HG03457 (cell line): ENCODE results near the gene ARSJ.
"Not testable (repeated sequence)": the region's sequence is repeated elsewhere in the genome, so short reads cannot be mapped to it uniquely, and the experiment has no call there.

Source experiments
- ATAC-seq: cut with Tn5 transposase; IDR thresholded peaks from one replicate; pipeline ENCODE4 v1.9.1; 2021; ENCODE audit warnings: moderate number of reproducible peaks; ENCODE audit not compliant: unreplicated experiment

ARSJ gene

DNA sequence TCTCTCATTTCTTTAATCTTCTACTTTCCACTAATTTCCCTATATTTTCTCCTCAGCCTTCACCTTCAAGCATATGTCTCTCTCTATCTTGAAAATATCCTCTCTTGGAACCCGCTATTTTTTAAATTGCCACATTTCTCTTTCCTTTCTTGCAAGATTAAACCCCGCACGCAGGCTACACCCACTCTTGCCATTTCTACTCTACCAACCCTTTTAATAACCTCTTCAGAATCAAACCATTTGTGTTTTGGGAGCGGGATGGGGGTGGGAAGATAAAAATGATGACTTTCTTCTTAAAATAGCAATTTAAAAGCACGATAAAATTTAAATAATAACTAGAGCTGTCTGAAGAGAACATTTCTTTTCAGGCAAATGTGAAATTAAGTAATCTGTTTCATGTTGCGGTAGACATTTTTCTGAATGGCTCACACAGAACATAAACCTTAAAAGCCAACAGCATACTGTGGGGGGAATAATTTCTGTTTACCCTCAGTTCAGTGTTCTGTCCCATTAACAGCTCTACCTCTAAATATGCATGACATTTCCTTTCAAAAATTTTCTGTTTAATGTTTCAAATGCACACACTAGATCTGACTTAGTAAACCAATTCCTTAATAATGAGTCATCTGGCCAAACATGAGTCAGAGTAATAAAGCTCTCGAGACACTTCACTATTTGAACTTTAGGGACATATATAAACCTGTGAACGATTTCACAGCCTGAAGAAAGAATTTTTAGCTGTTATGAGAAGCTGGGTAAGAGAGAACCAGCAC lies 20.5 kb downstream of the ARSJ start:
- ATAC-seq = no peak

DNA sequence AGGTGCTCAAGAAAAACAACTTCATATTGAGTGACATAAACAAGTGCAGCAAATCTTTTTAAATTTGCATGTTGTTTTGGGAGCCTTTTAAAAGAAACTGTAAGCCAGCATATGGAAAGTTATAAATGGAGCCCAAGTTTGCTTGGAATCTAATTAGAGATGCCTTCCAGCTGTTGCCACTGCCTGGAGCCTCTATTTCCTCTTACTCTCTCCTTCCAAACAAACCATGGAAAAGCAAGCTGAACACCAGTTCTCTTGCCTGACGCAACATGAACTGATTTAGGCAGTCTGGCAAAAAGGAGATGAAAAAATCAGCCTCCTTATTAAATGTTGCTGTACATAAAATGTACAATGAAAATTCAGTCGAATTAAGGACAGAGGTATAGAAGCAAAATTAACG lies 21.5 kb downstream of the ARSJ start:
- no peak for ATAC-seq

- no peak for ATAC-seq
Observed at GRCh38 chr4:113955948-113956347, 23.5 kb downstream of the ARSJ start.

DNA sequence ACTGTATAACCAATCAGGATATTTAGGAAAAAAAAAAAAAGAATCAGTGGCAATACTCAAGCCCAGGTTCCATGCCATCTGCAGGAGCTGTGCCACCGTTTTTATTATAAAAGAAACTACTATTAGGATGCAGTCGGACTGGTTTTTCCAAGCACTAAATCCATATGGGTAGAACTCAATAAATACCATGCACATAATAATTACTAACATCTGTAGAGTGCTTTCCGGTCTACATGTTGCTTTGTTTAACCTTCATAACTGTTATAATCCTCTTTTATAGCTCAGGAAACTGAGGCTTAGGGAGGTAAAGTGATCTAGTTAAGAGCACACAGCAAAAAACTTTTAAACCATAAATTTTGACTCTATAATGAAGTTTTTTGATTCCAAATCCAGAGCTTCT lies 24.0 kb downstream of the ARSJ start:
- ATAC-seq = no peak

DNA sequence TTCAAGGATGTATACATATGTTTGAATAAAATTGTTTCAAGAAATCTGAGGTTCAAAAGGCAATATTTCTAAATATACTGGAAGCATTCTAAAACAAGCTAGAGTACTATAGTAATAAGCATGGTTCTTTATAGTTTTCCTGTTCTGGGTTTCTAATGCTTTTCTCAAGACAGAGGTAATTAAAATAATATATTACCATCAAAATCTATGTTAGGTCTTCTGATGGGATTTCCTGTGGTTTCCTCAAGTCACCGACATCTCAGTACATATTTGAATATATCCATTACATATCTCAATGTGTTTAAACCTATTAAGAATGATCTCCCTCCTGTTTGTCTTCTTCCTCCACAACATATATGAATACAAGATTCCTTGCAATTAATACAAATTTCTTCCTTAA lies 25.6 kb downstream of the ARSJ start:
- ATAC-seq = no peak

DNA sequence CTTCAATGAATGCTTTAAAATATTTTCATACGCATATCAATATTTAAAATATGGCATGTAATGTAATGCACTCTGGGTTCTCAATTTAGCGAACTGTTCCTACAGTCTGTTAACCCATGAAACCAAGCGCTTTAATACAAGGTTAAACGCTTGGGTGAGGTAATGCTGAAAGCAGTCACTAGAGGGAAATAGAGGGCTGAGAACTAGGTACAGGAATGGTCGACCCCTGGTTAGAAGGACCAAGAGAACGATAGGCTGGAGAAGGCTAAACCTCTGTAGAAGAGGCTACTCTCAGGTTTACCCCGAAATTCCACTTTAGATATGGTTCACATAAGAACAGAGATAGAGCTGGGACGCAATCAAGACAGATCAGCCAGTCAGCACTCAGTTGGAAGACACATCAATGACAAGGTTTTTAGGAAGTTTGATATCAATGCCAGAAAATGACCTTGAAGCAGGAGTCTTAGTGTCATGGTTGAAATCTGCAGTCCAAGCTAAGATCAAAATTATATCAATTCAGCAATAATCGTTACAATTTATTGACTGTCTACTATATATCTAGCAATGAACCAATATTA lies 26.9 kb downstream of the ARSJ start:
- peak; percentile 80 for ATAC-seq

DNA sequence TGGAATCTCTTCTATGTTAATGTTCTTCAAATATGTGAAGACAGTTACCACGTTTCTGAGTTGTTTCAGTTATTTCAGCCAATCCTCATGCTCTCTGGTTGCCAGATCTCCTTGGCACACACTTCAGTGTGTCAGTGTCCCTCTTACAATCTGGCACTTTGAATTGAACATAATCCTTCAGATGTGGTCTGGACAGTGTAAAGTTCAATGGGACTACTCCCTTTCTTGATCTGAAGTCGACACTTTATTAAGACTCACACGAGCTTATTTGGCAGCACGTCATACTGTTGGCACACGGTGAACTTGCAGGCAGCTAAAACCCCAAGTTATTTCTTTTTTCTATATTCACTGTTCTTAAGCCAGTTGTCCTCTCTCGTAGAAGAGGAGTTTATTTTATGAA lies 28.2 kb downstream of the ARSJ start:
- no peak for ATAC-seq

DNA sequence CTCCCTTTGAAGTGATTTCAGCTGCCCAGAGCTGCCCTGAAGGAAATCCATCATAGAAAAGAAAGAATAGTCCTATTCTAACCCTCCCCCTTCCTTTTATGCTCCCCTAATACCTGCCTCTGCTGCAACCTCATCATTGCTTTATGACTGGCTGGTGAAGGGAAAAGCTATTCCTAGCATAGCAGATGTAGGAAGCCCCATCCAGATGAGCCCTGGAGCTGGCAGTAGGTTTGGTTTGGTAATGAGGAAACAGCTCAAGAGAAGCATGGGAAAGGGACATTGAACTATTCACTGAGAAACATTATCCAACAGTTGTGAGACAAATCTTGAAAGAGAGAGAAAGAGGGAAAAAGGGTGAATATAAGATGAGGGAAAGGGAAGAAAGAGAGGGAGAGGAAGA lies 29.2 kb downstream of the ARSJ start:
- no peak for ATAC-seq

- no peak for ATAC-seq
Observed at GRCh38 chr4:113947484-113947883, 32.0 kb downstream of the ARSJ start.

- no peak for ATAC-seq
Observed at GRCh38 chr4:113945906-113946305, 33.5 kb downstream of the ARSJ start.

DNA sequence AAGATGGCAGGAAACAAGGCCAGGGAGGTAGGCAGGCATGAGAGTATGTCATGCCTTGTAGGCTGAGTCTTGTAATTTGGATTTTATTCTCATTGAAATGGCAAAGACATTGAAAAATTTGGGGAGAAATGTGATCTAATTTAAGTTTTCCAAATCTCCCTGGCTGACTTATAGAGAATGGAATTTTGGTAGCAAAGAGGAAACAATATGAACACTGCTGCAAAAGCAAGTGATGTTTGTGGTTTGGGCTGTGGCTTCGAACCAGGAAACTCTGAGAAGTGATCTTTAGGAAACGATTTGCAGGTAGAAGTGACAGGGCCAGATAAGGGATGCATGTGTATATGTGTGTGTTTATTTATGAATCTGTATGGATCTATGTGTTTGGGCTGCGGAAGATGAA lies 35.6 kb downstream of the ARSJ start:
- no peak for ATAC-seq

DNA sequence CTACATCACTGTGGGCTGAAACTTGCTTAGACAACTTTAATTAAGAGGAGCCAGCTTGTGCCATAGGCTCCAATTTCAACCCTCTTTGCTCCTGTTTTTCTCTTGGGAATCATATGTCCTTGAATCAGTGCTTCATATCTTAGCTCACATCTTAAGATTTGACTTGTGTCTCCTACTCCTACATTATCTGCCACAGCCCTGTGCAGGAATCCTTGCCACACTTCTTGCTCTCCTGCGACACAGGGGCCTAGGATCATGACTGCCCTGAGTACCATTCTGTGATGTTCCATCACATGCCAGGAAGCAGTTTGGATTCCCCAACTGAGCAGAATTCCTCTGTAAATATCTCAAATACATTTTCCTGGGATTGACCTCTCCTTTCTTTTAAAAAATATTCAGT lies 36.4 kb downstream of the ARSJ start:
- ATAC-seq = no peak

GRCh38 chr4:113941836-113942235 lies 37.6 kb downstream of the ARSJ start:
- no peak for ATAC-seq

GRCh38 chr4:113940103-113940502 lies 39.3 kb downstream of the ARSJ start:
- not testable (repeated sequence) for ATAC-seq

GRCh38 chr4:113935190-113935589 lies 44.3 kb downstream of the ARSJ start:
- no peak for ATAC-seq

DNA sequence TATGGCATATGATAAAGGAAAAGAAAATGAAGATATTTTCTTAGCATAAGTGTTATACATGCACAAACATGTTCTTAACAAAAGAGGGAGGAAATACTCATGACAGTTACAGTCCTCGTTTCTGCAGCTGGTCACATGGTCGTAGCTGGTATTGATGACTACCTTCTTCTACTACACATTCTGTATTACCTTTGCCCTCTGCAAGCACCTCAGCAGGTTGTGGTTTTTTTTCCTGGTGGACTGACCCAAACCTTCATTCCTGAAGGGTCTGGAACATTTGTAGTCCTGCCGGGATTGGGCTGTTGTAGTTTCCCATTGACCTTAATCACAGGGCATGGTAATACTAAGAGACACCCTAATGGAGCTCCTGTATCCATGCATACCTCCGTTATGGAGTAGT lies 54.7 kb downstream of the ARSJ start:
- not testable (repeated sequence) for ATAC-seq

DNA sequence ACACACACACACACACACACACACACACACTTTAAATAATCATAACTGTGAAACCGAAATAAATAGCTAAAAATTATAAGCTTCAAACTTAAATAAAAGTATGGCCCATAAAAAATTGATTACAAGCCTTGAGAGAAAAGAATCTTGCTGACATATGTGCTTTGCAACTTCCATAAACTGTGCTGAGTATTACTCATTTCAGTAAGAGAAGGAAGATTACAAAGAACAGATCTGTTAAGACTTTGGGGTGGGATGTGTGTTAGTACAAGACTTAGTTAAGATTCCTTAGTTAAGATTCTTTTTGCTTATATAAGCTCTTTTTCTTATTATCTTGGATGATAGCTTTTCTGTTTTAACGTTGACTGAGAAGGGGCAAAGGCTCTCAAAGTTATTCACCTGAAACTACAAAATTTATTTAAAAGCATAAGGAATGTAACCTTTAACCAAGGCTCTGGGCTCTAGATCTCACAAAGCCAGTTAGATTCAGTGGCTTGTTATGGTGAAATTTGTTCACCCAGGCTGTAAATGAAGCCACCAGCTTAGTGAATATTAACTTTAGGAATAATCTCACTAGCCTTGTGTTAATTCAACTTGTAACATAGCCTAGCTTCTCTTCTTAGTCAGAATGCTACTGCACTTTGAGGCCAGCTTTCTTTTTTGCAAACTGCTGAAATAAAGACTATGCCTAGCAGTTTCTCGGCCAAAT lies 58.2 kb downstream of the ARSJ start:
- ATAC-seq = no peak

GRCh38 chr4:113919611-113920010 lies 59.8 kb downstream of the ARSJ start:
- ATAC-seq = no peak

GRCh38 chr4:113919145-113919544 lies 60.3 kb downstream of the ARSJ start:
- ATAC-seq = no peak

DNA sequence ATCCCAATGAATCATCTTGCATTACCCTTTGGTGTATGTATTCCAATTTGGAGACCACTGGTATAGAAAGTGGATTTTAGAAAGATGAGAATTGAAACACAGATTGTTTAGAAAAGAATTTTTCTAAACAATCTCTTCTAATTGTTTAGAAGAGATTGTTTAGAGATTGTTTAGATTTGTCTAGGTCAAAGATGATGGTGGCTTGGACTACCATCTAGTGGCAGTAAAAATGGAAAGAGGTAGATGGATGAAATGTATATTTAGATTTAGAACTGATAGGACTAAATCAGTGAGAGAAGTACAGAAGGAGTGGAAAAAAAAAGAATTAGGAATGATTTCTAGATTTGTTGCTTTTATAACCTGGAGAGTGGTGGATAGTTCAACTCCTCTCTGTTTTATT lies 70.6 kb downstream of the ARSJ start:
- ATAC-seq = no peak

DNA sequence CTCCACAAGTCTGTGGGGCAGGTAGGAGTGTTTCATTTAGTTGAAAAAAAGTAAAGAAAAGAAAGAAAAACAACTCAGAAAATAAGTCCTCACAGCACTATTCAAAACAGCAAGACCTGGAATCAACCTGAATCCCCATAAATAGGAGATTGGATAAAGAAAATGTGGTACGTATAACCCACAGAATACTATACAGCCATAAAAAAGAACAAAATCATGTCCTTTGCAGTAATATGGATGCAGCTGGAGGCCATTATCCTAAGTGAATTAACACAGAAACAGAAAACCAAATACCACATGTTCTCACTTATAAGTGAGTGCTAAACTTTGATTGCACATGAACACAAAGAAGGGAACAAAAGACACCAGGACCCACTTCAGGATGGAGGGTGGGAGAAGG lies 71.9 kb downstream of the ARSJ start:
- no peak for ATAC-seq

GRCh38 chr4:113905301-113905700 lies 74.1 kb downstream of the ARSJ start:
- no peak for ATAC-seq
